Keratinocyte (primary cell): ENCODE data around the gene LTB4R2. TPM values are rescaled to one million over a fixed set of nuclear protein-coding genes. Genes with fewer than 3 reads are reported as not detected.

Experiments used
- DNase-seq: peaks from one replicate; pipeline ENCODE4 v3.0.0-alpha.2; 2011; ENCODE audit warnings: low read depth, missing footprints, low spot score
- FAIRE-seq: peaks from 2 replicates; lab custom pipeline; 2011; peaks lifted over from hg19 to GRCh38; lab: Jason Lieb, UNC
- H2AFZ ChIP-seq: 2 replicates; pipeline ENCODE4 v1.6.0; 2012; ENCODE audit warnings: low read length, control low read depth, inconsistent platforms; ENCODE audit not compliant: control insufficient read depth
- H3K27ac ChIP-seq: 2 replicates; pipeline ENCODE4 v1.5.1; 2011; ENCODE audit warnings: low read length; ENCODE audit not compliant: control insufficient read depth, insufficient read depth
- H3K27me3 ChIP-seq: 3 replicates; pipeline ENCODE4 v1.6.0; 2011; ENCODE audit warnings: low read length; ENCODE audit not compliant: control insufficient read depth, insufficient read depth; ENCODE audit errors: extremely low read depth
- H3K36me3 ChIP-seq, 2 experiments: 2 replicates in 1 of 2; 3 replicates in 1 of 2; pipeline ENCODE4 v1.5.1; 2011; ENCODE audit warnings: low read length in 2 of 2, mild to moderate bottlenecking in 1 of 2; ENCODE audit not compliant: control insufficient read depth in 2 of 2, insufficient read depth in 2 of 2; ENCODE audit errors: extremely low read depth in 1 of 2
- H3K4me1 ChIP-seq: 3 replicates; pipeline ENCODE4 v1.5.1; 2011; ENCODE audit warnings: low read length; ENCODE audit not compliant: control insufficient read depth, insufficient read depth; ENCODE audit errors: extremely low read depth
- H3K4me2 ChIP-seq: 3 replicates; pipeline ENCODE4 v1.6.0; 2011; ENCODE audit warnings: low read depth, low read length; ENCODE audit not compliant: control insufficient read depth, insufficient read depth; ENCODE audit errors: extremely low read depth
- H3K4me3 ChIP-seq, 3 experiments: fragments of 200-600 bp in 1 of 3; sonication (generic) in 1 of 3; 2 replicates in 2 of 3; 3 replicates in 1 of 3; pipeline ENCODE4 v1.5.1; 2011 to 2016; ENCODE audit warnings: low read length in 3 of 3, mild to moderate bottlenecking in 3 of 3, control low read depth in 2 of 3, inconsistent platforms in 1 of 3, low read depth in 1 of 3, mixed read lengths in 1 of 3, mixed run types in 1 of 3, moderate library complexity in 1 of 3; ENCODE audit not compliant: control insufficient read depth in 2 of 3, insufficient read depth in 2 of 3; ENCODE audit errors: extremely low read depth in 1 of 3
- H3K79me2 ChIP-seq: 2 replicates; pipeline ENCODE4 v1.6.0; 2012; ENCODE audit warnings: low read length; ENCODE audit not compliant: control insufficient read depth, insufficient read depth
- H3K9ac ChIP-seq: 3 replicates; pipeline ENCODE4 v1.6.0; 2011; ENCODE audit warnings: low read length; ENCODE audit not compliant: control insufficient read depth, insufficient read depth; ENCODE audit errors: extremely low read depth
- H3K9me1 ChIP-seq: 3 replicates; pipeline ENCODE4 v1.6.0; 2011; ENCODE audit warnings: low read length; ENCODE audit not compliant: control insufficient read depth, insufficient read depth; ENCODE audit errors: extremely low read depth
- H3K9me3 ChIP-seq: 2 replicates; pipeline ENCODE4 v1.5.1; 2012; ENCODE audit warnings: low read depth, low read length; ENCODE audit not compliant: control insufficient read depth
- H4K20me1 ChIP-seq: 3 replicates; pipeline ENCODE4 v1.6.0; 2011; ENCODE audit warnings: low read length; ENCODE audit not compliant: control insufficient read depth, insufficient read depth; ENCODE audit errors: extremely low read depth
- EZH2 ChIP-seq: IDR thresholded peaks from one replicate; pipeline ENCODE4 v1.6.1; 2012; ENCODE audit warnings: inconsistent platforms, mild to moderate bottlenecking, low read length, moderate library complexity
- dilution Hi-C: fragments of 300-500 bp; cut with MboI; formaldehyde crosslinking; loops from one replicate; pipeline ENCODE4 v1.7.0; 2020; ENCODE audit warnings: low sequenced_read_pairs; ENCODE audit not compliant: extremely low pct_ligation_motif_present
- polyA plus RNA-seq, 5 experiments: library from polyadenylated mRNA; depleted of rRNA in 3 of 5; stranded (reverse) in 3 of 5; stranded (forward) in 1 of 5; unstranded in 1 of 5; fragments of >200 nt; gene quantifications; 1 replicate in 1 of 5; 2 replicates in 3 of 5; 3 replicates in 1 of 5; pipeline versions ENCODE4 v1.2.1 to v1.2.3, GENCODE V29; 2011 to 2012; ENCODE audit warnings: missing spikeins in 2 of 5, low read depth in 1 of 5, low replicate concordance in 1 of 5
- TF ChIP-seq, protein P1 (sequence below), 3 experiments: IDR thresholded peaks in 1 of 3; conservative IDR thresholded peaks in 1 of 3; optimal IDR thresholded peaks in 1 of 3; 2 replicates in 2 of 3; 3 replicates in 1 of 3; pipeline versions ENCODE3 to v1.5.1; 2011; ENCODE audit warnings: low read length in 3 of 3, mild to moderate bottlenecking in 3 of 3, moderate library complexity in 2 of 3, control low read depth in 1 of 3, inconsistent platforms in 1 of 3; ENCODE audit not compliant: insufficient read depth in 2 of 3; ENCODE audit errors: extremely low read depth in 1 of 3

LTB4R2 gene
- polyA plus RNA-seq, 1 donor (not counting 4 experiments of a cell fraction or from before 2014, with no cell fraction given): 7.9 TPM

- FAIRE-seq (no peak), DNase-seq (no peak)
- H4K20me1 ChIP-seq: no peaks in the 10 kb centered on the region
- H3K36me3 ChIP-seq: peaks cover 3 to 4% of the 10 kb centered on the region in 2 experiments
- H3K27ac ChIP-seq: peak overlapping the region; percentile 24
- peak overlapping the region; percentile 42 for H3K4me2 ChIP-seq
- H3K4me1 ChIP-seq: peaks cover 51% of the 10 kb centered on the region
- no peak overlapping the region for H3K4me3 ChIP-seq
- H3K9me3 ChIP-seq: no peaks in the 10 kb centered on the region
- no peak for TF ChIP-seq EZH2
- TF ChIP-seq, protein P1, sequence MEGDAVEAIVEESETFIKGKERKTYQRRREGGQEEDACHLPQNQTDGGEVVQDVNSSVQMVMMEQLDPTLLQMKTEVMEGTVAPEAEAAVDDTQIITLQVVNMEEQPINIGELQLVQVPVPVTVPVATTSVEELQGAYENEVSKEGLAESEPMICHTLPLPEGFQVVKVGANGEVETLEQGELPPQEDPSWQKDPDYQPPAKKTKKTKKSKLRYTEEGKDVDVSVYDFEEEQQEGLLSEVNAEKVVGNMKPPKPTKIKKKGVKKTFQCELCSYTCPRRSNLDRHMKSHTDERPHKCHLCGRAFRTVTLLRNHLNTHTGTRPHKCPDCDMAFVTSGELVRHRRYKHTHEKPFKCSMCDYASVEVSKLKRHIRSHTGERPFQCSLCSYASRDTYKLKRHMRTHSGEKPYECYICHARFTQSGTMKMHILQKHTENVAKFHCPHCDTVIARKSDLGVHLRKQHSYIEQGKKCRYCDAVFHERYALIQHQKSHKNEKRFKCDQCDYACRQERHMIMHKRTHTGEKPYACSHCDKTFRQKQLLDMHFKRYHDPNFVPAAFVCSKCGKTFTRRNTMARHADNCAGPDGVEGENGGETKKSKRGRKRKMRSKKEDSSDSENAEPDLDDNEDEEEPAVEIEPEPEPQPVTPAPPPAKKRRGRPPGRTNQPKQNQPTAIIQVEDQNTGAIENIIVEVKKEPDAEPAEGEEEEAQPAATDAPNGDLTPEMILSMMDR (optimal IDR thresholded peaks at IDR 0.05 in 1 of 3, IDR thresholded peaks at IDR 0.05 in 1 of 3, conservative IDR thresholded peaks at IDR 0.05 in 1 of 3; ENCODE audit: extremely low read depth in 1 of 3, insufficient read depth in 2 of 3, low read length in 3 of 3): peak in 1 of 3 experiments; percentile 14
- H2AFZ ChIP-seq: no peak overlapping the region
- no peaks in the 10 kb centered on the region for H3K79me2 ChIP-seq
- dilution Hi-C loops: no loop called here
- no peak overlapping the region for H3K9ac ChIP-seq
- peaks cover 2% of the 10 kb centered on the region for H3K9me1 ChIP-seq
- H3K27me3 ChIP-seq: peaks cover 3% of the 10 kb centered on the region
Measured at GRCh38 chr14:24315807-24316596, 6.1 kb downstream of the LTB4R2 start.

DNA sequence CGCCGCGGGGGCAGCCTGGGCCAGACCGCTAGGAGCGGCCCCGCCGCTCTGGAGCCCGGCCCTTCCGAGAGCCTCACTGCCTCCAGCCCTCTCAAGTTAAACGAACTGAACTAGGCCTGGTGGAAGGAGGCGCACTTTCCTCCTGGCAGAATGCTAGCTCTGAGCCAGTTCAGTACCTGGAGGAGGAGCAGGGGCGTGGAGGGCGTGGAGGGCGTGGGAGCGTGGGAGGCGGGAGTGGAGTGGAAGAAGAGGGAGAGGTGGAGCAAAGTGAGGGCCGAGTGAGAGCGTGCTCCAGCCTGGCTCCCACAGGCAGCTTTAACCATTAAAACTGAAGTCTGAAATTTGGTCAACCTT is 6.6 kb downstream of the LTB4R2 start:
- peak overlapping the region; percentile 35 for H3K4me2 ChIP-seq
- H3K27ac ChIP-seq: peak overlapping the region; percentile 24
- H3K4me1 ChIP-seq: peaks cover 46% of the 10 kb centered on the region
- dilution Hi-C loops: no loop called here
- DNase-seq (no peak), FAIRE-seq (no peak)
- H3K4me3 ChIP-seq: no peak overlapping the region
- H3K27me3 ChIP-seq: peaks cover 3% of the 10 kb centered on the region
- no peaks in the 10 kb centered on the region for H3K9me3 ChIP-seq
- peaks cover 2% of the 10 kb centered on the region for H3K9me1 ChIP-seq
- no peaks in the 10 kb centered on the region for H3K79me2 ChIP-seq
- H3K9ac ChIP-seq: no peak overlapping the region
- peaks cover 3 to 4% of the 10 kb centered on the region in 2 experiments for H3K36me3 ChIP-seq
- no peak for TF ChIP-seq EZH2
- TF ChIP-seq, protein P1 (optimal IDR thresholded peaks at IDR 0.05 in 1 of 3, IDR thresholded peaks at IDR 0.05 in 1 of 3, conservative IDR thresholded peaks at IDR 0.05 in 1 of 3; ENCODE audit: extremely low read depth in 1 of 3, insufficient read depth in 2 of 3, low read length in 3 of 3): no peak
- H4K20me1 ChIP-seq: no peaks in the 10 kb centered on the region
- no peak overlapping the region for H2AFZ ChIP-seq
